DND-41 (cell line): ENCODE results near the gene DPF3.

Experiments used
- ATAC-seq: fragments of 200-7000 bp; cut with Tn5 transposase; 3 replicates; pipeline ENCODE4 v1.9.1; 2021; ENCODE audit warnings: low read depth; ENCODE audit not compliant: insufficient read depth
- DNase-seq: peaks from one replicate; pipeline ENCODE4 v3.0.0-alpha.2; 2020
- H2AFZ ChIP-seq: 2 replicates; pipeline ENCODE4 v1.6.0; 2012; ENCODE audit warnings: low read depth, low read length
- H3K27ac ChIP-seq: 2 replicates; pipeline ENCODE4 v1.5.1; 2012; ENCODE audit warnings: low read length, inconsistent platforms
- H3K27me3 ChIP-seq: fragments of 200-600 bp; sonication (generic); 2 replicates; pipeline ENCODE4 v1.6.0; 2012; ENCODE audit warnings: low read length, mild to moderate bottlenecking, inconsistent platforms; ENCODE audit not compliant: insufficient read depth, poor library complexity
- H3K36me3 ChIP-seq: 2 replicates; pipeline ENCODE4 v1.5.1; 2012; ENCODE audit warnings: low read length, inconsistent platforms; ENCODE audit not compliant: insufficient read depth
- H3K4me1 ChIP-seq: 2 replicates; pipeline ENCODE4 v1.5.1; 2012; ENCODE audit warnings: mild to moderate bottlenecking, low read length; ENCODE audit not compliant: insufficient read depth
- H3K4me2 ChIP-seq: 2 replicates; pipeline ENCODE4 v1.6.0; 2012; ENCODE audit warnings: mild to moderate bottlenecking, moderate library complexity, low read length, inconsistent platforms; ENCODE audit not compliant: insufficient read depth
- H3K4me3 ChIP-seq, 2 experiments: fragments of 200-600 bp in 1 of 2; shearing (Covaris generic) in 1 of 2; 2 replicates each; pipeline ENCODE4 v1.5.1; 2012 to 2016; ENCODE audit warnings: inconsistent platforms in 2 of 2, low read length in 2 of 2, mild to moderate bottlenecking in 2 of 2, low read depth in 1 of 2, moderate library complexity in 1 of 2
- H3K79me2 ChIP-seq: 2 replicates; pipeline ENCODE4 v1.6.0; 2012; ENCODE audit warnings: low read length, inconsistent platforms; ENCODE audit not compliant: insufficient read depth
- H3K9ac ChIP-seq: 2 replicates; pipeline ENCODE4 v1.6.0; 2012; ENCODE audit warnings: low read depth, mild to moderate bottlenecking, inconsistent platforms, low read length, moderate library complexity
- H3K9me3 ChIP-seq: 2 replicates; pipeline ENCODE4 v1.5.1; 2012; ENCODE audit warnings: low read length, moderate library complexity, mild to moderate bottlenecking, inconsistent platforms; ENCODE audit not compliant: insufficient read depth, severe bottlenecking
- H4K20me1 ChIP-seq: 2 replicates; pipeline ENCODE4 v1.6.0; 2012; ENCODE audit warnings: low read length; ENCODE audit not compliant: insufficient read depth
- EZH2 ChIP-seq: IDR thresholded peaks from 3 replicates; pipeline ENCODE4 v1.6.1; 2012; ENCODE audit warnings: borderline replicate concordance, low read depth, mild to moderate bottlenecking, moderate library complexity, low read length, inconsistent platforms; ENCODE audit not compliant: severe bottlenecking
- TF ChIP-seq, protein P1 (sequence below): IDR thresholded peaks from 2 replicates; pipeline ENCODE4 v1.5.1; 2012; ENCODE audit warnings: borderline replicate concordance, low read length, moderate library complexity, mild to moderate bottlenecking; ENCODE audit not compliant: poor library complexity, severe bottlenecking; ENCODE audit errors: extremely low read depth

Gene DPF3

DNA sequence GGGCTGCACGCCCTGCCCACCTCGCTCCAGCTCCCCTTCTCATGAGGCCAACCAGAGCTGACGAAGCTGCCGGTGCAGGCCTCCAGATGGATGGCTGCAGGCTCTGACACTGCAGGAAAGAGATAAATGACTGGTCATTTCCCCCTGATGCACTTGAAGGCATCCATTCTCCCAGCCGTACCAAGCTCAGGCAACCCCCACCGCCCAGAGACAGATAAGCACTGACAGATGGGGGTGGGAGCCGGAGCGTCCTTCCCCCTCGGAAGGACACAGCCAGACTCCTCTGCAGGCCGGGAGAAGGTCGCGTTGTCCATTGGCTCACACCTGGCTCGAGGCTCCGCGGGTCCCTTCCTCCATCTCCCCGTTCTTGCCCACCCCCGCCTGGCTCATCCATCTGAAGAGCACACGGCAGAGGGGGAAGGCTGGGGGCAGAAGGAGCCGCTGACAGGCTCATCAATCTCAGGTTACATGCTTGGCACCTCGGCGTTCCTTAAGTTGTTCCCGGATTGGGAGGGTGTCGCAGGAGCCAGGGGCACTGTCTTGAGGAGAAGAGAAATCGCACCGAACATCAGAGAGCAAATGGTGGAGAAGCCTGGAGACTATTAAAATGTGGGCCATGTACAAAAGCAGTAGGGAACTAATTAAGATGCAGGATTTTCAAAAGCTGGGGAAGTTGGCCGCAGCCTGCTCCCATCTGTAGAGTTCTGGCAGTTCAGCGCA, 151.6 kb downstream of the DPF3 start:
- ATAC-seq: no peak
- no peaks in the 10 kb centered on the region for H3K4me1 ChIP-seq
- H3K4me2 ChIP-seq: no peak overlapping the region
- no peaks in the 10 kb centered on the region for H3K27me3 ChIP-seq
- no peak for TF ChIP-seq EZH2
- H3K9me3 ChIP-seq: no peaks in the 10 kb centered on the region
- H3K9ac ChIP-seq: no peak overlapping the region
- no peak overlapping the region for H3K4me3 ChIP-seq
- no peaks in the 10 kb centered on the region for H3K36me3 ChIP-seq
- H4K20me1 ChIP-seq: no peaks in the 10 kb centered on the region
- no peak overlapping the region for H2AFZ ChIP-seq
- no peaks in the 10 kb centered on the region for H3K79me2 ChIP-seq
- no peak for DNase-seq
- no peak overlapping the region for H3K27ac ChIP-seq

DNA sequence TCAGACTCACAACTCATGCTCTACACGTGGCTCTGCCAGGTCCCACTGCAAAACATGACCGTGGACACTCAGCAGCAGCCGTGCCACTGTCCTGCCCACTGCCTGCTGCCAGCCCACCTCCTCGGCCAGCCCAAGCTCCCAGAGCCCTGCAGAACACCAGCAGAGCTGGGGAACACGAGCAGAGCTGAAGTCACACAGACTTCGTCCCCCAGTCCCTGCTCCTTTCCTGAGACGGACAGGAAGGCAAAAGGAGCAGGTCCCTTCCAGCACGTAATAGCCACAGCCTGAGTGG, 152.1 kb downstream of the DPF3 start:
- Histone ChIP-seq H3K27ac (no peak overlapping the region), H3K9me3 (no peaks in the 10 kb centered on the region), H3K79me2 (no peaks in the 10 kb centered on the region), H3K4me3 (no peak overlapping the region), H3K4me1 (no peaks in the 10 kb centered on the region), H2AFZ (no peak overlapping the region), H3K36me3 (no peaks in the 10 kb centered on the region), H3K9ac (no peak overlapping the region), H3K4me2 (no peak overlapping the region), H4K20me1 (no peaks in the 10 kb centered on the region), H3K27me3 (no peaks in the 10 kb centered on the region)
- no peak for TF ChIP-seq EZH2
- TF ChIP-seq, protein P1, sequence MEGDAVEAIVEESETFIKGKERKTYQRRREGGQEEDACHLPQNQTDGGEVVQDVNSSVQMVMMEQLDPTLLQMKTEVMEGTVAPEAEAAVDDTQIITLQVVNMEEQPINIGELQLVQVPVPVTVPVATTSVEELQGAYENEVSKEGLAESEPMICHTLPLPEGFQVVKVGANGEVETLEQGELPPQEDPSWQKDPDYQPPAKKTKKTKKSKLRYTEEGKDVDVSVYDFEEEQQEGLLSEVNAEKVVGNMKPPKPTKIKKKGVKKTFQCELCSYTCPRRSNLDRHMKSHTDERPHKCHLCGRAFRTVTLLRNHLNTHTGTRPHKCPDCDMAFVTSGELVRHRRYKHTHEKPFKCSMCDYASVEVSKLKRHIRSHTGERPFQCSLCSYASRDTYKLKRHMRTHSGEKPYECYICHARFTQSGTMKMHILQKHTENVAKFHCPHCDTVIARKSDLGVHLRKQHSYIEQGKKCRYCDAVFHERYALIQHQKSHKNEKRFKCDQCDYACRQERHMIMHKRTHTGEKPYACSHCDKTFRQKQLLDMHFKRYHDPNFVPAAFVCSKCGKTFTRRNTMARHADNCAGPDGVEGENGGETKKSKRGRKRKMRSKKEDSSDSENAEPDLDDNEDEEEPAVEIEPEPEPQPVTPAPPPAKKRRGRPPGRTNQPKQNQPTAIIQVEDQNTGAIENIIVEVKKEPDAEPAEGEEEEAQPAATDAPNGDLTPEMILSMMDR: no peak
- DNase-seq (no peak), ATAC-seq (no peak)

DNA sequence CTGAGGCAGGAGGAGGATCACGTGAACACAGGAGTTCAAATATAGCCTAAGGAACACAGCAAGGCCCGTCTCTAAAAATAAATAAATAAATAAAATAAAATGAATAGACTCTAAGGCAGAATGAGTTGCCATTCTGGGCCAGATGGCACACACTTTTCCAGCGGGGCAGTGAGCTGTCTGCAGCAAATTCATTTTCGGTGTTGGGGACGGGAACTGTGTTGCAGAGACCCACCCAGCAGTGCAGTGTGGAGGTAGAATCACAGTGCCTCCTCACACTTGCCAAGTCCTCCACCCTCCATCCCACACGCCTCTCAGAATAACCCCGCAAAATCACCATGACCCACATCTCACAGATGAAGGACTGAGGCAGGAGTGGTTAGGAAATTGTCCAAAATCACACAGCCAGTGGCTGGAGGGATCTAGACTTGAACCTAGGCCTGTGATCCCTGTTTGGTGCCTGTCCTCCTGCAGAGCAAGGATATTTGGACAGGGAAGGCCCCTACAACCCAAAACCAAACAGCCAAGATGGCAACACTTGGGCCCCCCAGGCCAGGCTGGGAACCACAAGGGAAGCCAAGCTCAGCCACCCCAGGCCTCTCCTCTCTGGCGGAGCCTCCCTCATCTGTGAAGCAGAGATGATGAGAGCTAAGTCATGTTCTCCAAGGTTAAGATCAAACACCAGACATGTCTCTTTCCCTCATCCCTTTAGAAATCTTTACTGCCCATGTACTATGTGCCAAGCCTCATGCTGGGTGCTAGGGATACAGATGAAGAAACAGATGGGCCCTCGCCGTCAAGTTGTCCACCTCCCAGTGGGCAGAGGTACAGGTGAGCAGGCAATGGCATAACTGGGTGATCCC, 152.7 kb downstream of the DPF3 start:
- H3K4me2 ChIP-seq: no peak overlapping the region
- no peak overlapping the region for H2AFZ ChIP-seq

DNA sequence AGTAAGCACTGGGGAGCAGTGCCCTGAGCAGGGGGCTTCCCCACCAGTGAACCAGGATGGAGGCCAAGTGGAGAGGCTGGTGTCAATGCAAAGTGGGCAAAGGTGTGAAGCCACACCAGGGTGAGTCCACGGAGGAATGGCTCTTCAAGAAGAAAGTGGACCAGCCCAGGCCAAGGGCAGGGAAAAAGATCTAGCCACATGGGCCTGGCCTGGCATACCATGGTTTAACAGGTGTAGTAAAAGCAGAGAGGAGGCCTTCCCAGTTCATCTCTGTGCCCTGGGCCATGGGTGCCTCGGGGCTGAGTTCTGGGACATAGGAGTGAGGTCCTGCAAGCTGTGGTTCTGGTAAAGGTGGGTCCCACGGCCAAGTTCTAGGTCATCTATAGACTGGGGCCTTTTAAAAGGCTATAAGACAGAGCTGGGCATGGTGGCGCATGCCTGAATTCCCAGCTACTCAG, 153.4 kb downstream of the DPF3 start:
- Histone ChIP-seq H3K27ac (no peak overlapping the region), H2AFZ (no peak overlapping the region), H4K20me1 (no peaks in the 10 kb centered on the region), H3K9me3 (no peaks in the 10 kb centered on the region), H3K27me3 (no peaks in the 10 kb centered on the region), H3K9ac (no peak overlapping the region), H3K36me3 (no peaks in the 10 kb centered on the region), H3K4me2 (no peak overlapping the region), H3K4me3 (no peak overlapping the region), H3K79me2 (no peaks in the 10 kb centered on the region), H3K4me1 (no peaks in the 10 kb centered on the region)
- no peak for ATAC-seq
- TF ChIP-seq EZH2: no peak
- TF ChIP-seq, protein P1: no peak
- no peak for DNase-seq

More for the DNA sequence above, 152.7 kb downstream of the DPF3 start:
- Histone ChIP-seq H3K9me3 (no peaks in the 10 kb centered on the region), H3K36me3 (no peaks in the 10 kb centered on the region), H3K9ac (no peak overlapping the region), H3K79me2 (no peaks in the 10 kb centered on the region), H3K27ac (no peak overlapping the region), H4K20me1 (no peaks in the 10 kb centered on the region), H3K27me3 (no peaks in the 10 kb centered on the region), H3K4me1 (no peaks in the 10 kb centered on the region), H3K4me3 (no peak overlapping the region)
- DNase-seq (no peak), ATAC-seq (no peak)
- TF ChIP-seq, protein P1: no peak
- no peak for TF ChIP-seq EZH2
